Stimulated activated CD4-positive, alpha-beta T cell treated with anti-CD3 and anti-CD28 coated beads, TNF-alpha, amount 100 ng/mL, for 1 hour (primary cell): ENCODE results near the gene NPHP4.
"Not testable (repeated sequence)": the region's sequence is repeated elsewhere in the genome, so short reads cannot be mapped to it uniquely, and the experiment has no call there.

ENCODE experiments used
- DNase-seq, 3 donors: peaks; one replicate each; pipeline ENCODE4 v3.0.0-alpha.2; 2020; ENCODE audit warnings: low read depth in 3 of 3, low spot score in 1 of 3

Gene NPHP4

DNA sequence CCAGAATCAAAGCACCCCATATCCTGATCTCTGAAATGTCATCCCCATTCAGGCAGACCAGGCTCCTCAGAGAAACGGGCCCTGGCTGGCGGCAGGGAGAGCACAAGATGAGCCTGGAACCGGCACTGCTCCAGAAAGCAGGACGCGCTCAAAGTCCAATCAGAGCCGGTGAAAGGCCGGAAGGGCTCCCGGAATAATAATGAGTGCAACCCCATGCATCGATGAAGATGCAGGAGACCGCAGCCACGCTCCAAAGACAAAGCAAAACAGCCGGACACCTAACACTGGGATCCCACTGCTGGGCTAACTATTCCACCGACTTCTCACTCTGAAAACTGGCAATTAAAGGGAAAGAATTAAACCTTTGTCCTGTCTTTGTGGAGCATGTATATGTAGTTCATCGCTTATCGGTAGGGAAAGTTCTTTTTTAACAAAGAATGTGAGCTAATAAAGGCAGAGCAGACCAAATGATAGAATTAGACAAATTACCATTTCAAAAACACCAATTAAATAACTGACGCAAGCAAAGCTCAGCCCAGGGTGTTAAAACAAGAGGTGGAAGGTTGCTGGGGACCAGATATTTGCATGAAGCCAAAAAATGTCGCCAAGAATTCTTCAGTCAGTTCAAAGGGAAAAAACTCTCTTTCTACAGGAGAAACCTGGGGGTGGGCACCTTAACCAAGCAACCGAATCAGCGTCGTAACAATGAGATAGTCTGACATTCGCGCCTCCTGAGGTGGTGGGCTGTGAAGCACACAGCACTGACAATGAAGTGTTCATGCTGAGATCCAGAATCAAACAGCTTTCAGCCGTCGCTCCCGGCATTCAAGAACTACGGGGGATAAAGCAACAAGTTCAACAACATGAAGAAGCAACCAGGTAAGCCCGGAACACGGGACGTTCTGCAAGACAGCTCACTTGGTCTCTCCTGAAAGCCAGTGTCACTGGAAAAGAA lies 95.2 kb downstream of the NPHP4 start:
- DNase-seq, result no peak

DNA sequence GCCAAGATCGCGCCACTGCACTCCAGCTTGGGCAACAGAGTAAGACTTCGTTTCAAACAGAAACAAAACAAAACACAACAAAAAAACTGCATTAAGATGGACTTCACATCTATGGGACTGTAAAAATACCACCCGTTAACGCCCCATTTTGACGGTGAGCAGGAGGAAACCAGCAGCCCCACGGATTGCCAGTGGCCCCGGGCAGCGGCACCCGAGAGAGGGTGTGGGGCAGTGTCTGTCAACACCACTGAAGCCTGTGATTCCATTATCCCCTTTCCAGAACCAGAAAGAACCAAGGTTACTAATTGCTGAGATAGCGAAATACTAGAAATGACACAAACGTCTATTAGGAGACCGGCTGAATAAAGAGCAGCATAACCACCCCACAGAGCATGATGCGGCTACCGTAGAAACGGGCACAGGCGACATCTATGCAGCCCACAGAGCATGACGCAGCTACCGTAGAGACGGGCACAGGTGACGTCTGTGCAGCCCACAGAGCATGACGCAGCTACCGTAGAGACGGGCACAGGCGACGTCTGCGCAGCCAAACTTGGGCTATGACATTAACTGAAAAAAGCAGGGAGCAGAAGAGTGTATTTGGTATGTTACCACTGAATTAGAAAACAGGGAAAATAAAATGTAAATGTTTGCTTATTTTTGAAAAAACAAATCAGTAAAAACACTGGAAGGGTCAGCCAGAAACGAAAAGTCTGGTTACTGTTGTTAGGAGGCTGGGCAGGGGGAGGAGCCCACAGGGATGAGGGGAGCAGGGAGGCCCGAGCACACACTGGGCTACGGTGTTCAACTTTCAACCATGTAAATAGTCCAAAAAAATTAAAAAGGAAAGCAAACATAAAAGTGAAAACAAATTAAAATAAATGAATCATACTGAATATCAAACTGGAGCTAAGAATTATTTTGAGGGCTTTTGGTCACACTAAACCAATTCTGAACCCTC lies 96.5 kb downstream of the NPHP4 start:
- DNase-seq, result no peak

GRCh38 chr1:5893699-5894278 lies 98.4 kb downstream of the NPHP4 start:
- DNase-seq, result not testable (repeated sequence)

- DNase-seq, result no peak
These were observed 99.9 kb downstream of the NPHP4 start for GRCh38 chr1:5892329-5892728.

GRCh38 chr1:5891736-5892135 lies 100.5 kb downstream of the NPHP4 start:
- DNase-seq, result no peak

GRCh38 chr1:5891137-5891536 lies 101.1 kb downstream of the NPHP4 start:
- no peak for DNase-seq

- DNase-seq, result no peak
These were observed 101.7 kb downstream of the NPHP4 start for GRCh38 chr1:5890346-5891106.

GRCh38 chr1:5889901-5890300 lies 102.3 kb downstream of the NPHP4 start:
- no peak for DNase-seq

- DNase-seq, result no peak
These were observed 102.8 kb downstream of the NPHP4 start for GRCh38 chr1:5889462-5889861.

DNA sequence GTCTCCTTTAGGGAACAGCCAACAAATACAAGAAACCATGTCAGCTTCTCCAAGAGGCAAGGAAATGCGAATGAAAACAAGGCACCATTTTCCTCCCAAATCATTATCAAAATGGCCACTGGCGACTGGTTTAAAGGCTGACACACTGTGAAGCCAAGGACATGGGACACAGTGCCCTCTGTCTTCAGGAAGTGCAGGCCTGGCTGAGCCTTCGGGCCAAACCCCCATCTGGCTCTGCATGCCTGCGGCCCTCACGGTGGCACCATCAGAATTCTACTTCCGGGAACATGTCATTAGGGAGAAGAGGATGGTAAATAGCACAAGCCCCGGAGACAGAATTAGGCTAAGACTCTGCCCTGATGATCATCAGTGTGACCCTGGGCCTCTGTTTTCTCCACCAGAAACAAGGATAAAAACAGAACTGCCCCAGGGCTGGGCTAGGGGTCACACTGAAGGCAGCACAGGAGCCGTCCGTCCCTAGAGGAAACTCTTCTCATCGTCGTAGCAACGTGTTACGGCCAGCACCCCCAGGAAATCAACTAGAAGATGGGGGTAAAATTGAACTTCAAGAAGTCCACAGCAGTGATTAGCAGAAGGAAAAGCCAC lies 103.5 kb downstream of the NPHP4 start:
- DNase-seq, result no peak

DNA sequence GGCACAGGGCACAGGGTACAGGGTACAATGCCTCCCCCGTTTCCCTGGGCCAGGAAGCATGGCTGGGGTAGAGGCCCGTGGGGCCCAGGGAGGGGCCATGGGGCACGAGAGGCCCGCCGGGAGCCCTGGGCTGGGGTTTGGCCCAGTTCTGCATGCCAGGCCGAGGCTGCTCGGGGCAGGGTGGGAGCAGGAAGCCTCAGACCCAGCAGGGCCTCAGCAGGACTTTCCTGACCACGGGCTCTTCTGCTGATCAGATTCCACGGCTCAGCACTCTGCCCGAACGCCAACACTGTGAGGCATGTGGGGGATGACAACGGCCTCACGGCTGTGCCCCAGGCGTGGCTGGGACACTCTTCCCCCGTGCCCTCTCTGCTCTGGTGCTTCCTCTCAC lies 104.3 kb downstream of the NPHP4 start:
- no peak for DNase-seq

DNA sequence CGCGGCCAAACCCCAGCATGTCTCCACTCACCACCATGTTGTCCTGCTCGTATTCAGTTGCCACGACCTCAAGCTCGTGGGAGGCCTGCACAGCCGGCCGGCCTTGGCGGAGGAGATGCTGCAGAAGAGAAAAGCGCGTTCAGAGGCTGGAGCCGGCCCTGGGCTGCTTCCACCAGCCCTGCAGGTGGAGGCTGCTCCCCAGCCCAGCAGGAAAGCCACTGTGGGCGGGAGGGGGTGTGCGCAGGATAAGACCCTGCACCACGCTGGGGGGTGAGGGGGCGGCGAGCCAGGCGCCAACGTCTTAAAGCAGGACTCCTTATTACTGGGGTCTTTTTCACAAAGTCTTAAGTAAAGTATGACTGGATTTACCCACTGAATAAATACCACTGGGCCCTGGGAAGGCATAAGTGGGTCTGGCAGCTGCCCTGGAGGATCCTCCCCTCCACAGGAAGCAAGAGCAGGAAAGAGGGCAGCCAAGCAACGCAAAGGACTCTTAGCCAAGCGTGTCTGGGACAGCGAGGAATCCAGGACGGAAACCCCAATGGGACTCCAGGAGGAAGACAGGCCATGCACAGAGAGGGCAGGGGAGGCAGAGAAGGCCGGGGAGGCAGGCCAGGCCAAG lies 104.8 kb downstream of the NPHP4 start:
- DNase-seq, result no peak

DNA sequence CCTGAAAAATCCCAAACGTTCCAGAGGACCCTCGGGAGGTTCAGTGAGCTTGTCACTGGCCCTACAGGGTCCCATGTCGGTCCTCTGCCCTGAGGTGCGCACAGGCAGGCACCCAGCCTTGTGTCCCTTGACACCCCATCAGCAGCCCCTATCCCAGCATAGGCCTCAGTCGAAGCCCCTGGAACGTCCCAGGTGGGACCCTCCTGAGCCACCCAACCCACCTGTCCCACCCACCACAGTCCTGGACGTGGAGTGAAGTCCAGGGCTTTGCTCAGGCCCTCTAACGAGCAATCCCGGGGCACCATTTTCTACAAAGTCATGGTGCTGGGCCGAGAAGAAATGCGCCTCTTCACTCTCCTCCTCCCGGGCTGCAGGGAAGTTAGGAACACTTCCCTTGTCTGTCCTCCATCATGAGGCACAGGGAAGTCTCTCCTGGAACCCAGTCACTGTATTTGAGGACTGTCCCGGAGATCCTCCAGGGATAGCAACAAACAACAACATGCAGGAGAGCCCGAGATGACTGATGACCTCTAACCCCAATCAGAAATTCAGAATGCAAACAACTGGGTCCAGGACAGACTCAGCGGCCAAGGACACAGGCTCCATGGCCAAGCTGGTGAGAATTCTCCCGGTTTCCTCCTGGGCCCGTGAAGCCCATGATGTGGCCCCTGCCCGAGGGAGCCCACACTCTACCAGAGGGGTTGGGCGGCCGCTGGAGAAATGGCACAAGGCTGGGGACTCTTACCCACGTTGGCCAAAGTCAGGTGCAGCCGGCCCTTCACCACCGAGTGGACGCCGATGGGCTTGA lies 105.5 kb downstream of the NPHP4 start:
- DNase-seq, result no peak

DNA sequence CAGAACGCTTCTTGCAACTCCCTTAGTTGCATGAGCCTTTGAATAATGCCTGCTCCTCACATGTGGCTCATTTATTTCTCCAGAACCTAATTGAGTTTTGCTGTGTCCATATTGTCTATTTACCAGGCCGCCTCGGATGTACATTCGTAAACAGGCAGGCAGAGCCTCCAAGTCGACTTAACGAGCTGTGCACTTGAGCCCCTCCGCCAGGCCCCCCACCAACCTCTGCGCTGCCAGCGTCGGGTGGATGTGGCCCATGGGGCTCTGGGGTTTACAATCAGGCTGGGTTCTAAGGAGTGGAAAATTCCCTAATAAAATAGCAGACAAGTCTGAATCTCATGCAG lies 106.1 kb downstream of the NPHP4 start:
- DNase-seq, result no peak

- no peak for DNase-seq
These were observed 106.6 kb downstream of the NPHP4 start for GRCh38 chr1:5885471-5886139.

- no peak for DNase-seq
These were observed 108.1 kb downstream of the NPHP4 start for GRCh38 chr1:5884110-5884509.

GRCh38 chr1:5883129-5884048 lies 108.8 kb downstream of the NPHP4 start:
- DNase-seq, result no peak
